ENCODE results near the gene CDC42SE1.

GRCh38 chr1:151060007-151060656 lies 710 bp upstream of the CDC42SE1 start, which contains the start of gene MLLT11:
- TF ChIP-seq CTCF (conservative IDR thresholded peaks at IDR 0.05 in 1 of 2, IDR thresholded peaks at IDR 0.05 in 1 of 2; ENCODE audit: extremely low read depth in 1 of 2, insufficient read depth in 1 of 2, low read depth in 1 of 2, low read length in 2 of 2) = no peak
- no peak for TF ChIP-seq EZH2 (IDR thresholded peaks at IDR 0.05; ENCODE audit: borderline replicate concordance, low read length)
